HEK293 (cell line): Measurements from ENCODE around the gene ME3.

Experiments used
- BCL11A ChIP-seq: fragments of 450-650 bp; formaldehyde crosslinking; IDR thresholded peaks from 2 replicates; pipeline ENCODE4 v1.5.1; 2016; ENCODE audit warnings: low read depth, missing biosample characterization, missing genetic modification characterization
- MYNN ChIP-seq: fragments of 450-650 bp; formaldehyde crosslinking; IDR thresholded peaks from 2 replicates; pipeline ENCODE4 v1.5.1; 2016; ENCODE audit warnings: missing biosample characterization, missing genetic modification characterization, borderline replicate concordance
- TRIM28 ChIP-seq: IDR thresholded peaks from 2 replicates; pipeline ENCODE4 v1.6.1; 2011; ENCODE audit warnings: low read length, control low read depth, borderline replicate concordance
- ZNF114 ChIP-seq: fragments of 450-650 bp; formaldehyde crosslinking; IDR thresholded peaks from 2 replicates; pipeline ENCODE4 v1.5.0; 2017; ENCODE audit warnings: missing biosample characterization, missing genetic modification characterization
- ZNF16 ChIP-seq: fragments of 450-650 bp; formaldehyde crosslinking; IDR thresholded peaks from 2 replicates; pipeline ENCODE4 v1.5.1; 2016; ENCODE audit warnings: low read depth, missing biosample characterization, missing genetic modification characterization
- ZNF239 ChIP-seq: fragments of 450-650 bp; formaldehyde crosslinking; IDR thresholded peaks from 2 replicates; pipeline ENCODE4 v1.5.1; 2016; ENCODE audit warnings: missing biosample characterization, missing genetic modification characterization
- ZNF660 ChIP-seq: fragments of 450-650 bp; IDR thresholded peaks from 2 replicates; pipeline ENCODE4 v1.5.1; 2018; ENCODE audit warnings: missing biosample characterization, mild to moderate bottlenecking, missing genetic modification characterization
- ZNF664 ChIP-seq: fragments of 450-650 bp; formaldehyde crosslinking; IDR thresholded peaks from 2 replicates; pipeline ENCODE4 v1.5.1; 2016; ENCODE audit warnings: missing biosample characterization, missing genetic modification characterization
- TF ChIP-seq, protein P1 (sequence below): fragments of 450-650 bp; formaldehyde crosslinking; IDR thresholded peaks from 2 replicates; pipeline ENCODE4 v1.5.1; 2016; ENCODE audit warnings: missing biosample characterization, missing genetic modification characterization
- TF ChIP-seq, protein P2 (sequence below): fragments of 450-650 bp; formaldehyde crosslinking; IDR thresholded peaks from 2 replicates; pipeline ENCODE4 v1.5.1; 2017; ENCODE audit warnings: missing biosample characterization, missing genetic modification characterization
- TF ChIP-seq, protein P3 (sequence below): fragments of 450-650 bp; formaldehyde crosslinking; IDR thresholded peaks from 2 replicates; pipeline ENCODE4 v1.5.1; 2016; ENCODE audit warnings: missing biosample characterization, missing genetic modification characterization
- TF ChIP-seq, protein P4 (sequence below): fragments of 450-650 bp; formaldehyde crosslinking; IDR thresholded peaks from 2 replicates; pipeline ENCODE4 v1.5.1; 2016; ENCODE audit warnings: missing biosample characterization, missing genetic modification characterization, borderline replicate concordance

DNA sequence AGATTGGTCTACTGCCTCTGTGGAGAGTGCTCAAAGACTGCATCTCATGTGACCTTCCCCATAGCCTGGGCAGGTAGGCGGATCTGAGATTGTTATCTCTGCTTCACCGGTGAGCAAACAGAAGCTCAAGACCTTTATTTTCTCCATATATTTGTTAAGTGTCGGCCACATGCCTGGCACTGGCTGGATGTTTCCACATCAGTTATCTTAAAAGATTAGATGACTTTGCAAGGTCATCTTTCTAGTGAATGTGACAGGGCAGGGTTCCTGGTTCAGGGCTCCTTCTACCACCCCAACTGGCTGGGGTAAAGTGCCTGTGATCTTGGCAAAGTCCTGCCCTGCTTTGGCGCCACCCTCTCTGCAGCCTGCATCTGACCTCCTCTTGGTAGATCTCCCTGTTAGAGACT, 172.7 kb downstream of the ME3 start:
- no peak for TF ChIP-seq BCL11A (tag by site-specific recombination)
- TF ChIP-seq ZNF664 (tag by site-specific recombination): no peak
- no peak for TF ChIP-seq ZNF239 (tag by site-specific recombination)
- TF ChIP-seq ZNF660 (tag by site-specific recombination): no peak
- TF ChIP-seq, protein P1, sequence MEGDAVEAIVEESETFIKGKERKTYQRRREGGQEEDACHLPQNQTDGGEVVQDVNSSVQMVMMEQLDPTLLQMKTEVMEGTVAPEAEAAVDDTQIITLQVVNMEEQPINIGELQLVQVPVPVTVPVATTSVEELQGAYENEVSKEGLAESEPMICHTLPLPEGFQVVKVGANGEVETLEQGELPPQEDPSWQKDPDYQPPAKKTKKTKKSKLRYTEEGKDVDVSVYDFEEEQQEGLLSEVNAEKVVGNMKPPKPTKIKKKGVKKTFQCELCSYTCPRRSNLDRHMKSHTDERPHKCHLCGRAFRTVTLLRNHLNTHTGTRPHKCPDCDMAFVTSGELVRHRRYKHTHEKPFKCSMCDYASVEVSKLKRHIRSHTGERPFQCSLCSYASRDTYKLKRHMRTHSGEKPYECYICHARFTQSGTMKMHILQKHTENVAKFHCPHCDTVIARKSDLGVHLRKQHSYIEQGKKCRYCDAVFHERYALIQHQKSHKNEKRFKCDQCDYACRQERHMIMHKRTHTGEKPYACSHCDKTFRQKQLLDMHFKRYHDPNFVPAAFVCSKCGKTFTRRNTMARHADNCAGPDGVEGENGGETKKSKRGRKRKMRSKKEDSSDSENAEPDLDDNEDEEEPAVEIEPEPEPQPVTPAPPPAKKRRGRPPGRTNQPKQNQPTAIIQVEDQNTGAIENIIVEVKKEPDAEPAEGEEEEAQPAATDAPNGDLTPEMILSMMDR (tag by site-specific recombination): no peak
- TF ChIP-seq, protein P2, sequence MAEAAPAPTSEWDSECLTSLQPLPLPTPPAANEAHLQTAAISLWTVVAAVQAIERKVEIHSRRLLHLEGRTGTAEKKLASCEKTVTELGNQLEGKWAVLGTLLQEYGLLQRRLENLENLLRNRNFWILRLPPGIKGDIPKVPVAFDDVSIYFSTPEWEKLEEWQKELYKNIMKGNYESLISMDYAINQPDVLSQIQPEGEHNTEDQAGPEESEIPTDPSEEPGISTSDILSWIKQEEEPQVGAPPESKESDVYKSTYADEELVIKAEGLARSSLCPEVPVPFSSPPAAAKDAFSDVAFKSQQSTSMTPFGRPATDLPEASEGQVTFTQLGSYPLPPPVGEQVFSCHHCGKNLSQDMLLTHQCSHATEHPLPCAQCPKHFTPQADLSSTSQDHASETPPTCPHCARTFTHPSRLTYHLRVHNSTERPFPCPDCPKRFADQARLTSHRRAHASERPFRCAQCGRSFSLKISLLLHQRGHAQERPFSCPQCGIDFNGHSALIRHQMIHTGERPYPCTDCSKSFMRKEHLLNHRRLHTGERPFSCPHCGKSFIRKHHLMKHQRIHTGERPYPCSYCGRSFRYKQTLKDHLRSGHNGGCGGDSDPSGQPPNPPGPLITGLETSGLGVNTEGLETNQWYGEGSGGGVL (tag by site-specific recombination): no peak
- TF ChIP-seq MYNN (tag by site-specific recombination): no peak
- TF ChIP-seq, protein P3, sequence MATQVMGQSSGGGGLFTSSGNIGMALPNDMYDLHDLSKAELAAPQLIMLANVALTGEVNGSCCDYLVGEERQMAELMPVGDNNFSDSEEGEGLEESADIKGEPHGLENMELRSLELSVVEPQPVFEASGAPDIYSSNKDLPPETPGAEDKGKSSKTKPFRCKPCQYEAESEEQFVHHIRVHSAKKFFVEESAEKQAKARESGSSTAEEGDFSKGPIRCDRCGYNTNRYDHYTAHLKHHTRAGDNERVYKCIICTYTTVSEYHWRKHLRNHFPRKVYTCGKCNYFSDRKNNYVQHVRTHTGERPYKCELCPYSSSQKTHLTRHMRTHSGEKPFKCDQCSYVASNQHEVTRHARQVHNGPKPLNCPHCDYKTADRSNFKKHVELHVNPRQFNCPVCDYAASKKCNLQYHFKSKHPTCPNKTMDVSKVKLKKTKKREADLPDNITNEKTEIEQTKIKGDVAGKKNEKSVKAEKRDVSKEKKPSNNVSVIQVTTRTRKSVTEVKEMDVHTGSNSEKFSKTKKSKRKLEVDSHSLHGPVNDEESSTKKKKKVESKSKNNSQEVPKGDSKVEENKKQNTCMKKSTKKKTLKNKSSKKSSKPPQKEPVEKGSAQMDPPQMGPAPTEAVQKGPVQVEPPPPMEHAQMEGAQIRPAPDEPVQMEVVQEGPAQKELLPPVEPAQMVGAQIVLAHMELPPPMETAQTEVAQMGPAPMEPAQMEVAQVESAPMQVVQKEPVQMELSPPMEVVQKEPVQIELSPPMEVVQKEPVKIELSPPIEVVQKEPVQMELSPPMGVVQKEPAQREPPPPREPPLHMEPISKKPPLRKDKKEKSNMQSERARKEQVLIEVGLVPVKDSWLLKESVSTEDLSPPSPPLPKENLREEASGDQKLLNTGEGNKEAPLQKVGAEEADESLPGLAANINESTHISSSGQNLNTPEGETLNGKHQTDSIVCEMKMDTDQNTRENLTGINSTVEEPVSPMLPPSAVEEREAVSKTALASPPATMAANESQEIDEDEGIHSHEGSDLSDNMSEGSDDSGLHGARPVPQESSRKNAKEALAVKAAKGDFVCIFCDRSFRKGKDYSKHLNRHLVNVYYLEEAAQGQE: no peak
- TF ChIP-seq ZNF16 (tag by site-specific recombination): no peak
- TF ChIP-seq ZNF114 (tag by site-specific recombination): no peak
- no peak for TF ChIP-seq TRIM28
- TF ChIP-seq, protein P4, sequence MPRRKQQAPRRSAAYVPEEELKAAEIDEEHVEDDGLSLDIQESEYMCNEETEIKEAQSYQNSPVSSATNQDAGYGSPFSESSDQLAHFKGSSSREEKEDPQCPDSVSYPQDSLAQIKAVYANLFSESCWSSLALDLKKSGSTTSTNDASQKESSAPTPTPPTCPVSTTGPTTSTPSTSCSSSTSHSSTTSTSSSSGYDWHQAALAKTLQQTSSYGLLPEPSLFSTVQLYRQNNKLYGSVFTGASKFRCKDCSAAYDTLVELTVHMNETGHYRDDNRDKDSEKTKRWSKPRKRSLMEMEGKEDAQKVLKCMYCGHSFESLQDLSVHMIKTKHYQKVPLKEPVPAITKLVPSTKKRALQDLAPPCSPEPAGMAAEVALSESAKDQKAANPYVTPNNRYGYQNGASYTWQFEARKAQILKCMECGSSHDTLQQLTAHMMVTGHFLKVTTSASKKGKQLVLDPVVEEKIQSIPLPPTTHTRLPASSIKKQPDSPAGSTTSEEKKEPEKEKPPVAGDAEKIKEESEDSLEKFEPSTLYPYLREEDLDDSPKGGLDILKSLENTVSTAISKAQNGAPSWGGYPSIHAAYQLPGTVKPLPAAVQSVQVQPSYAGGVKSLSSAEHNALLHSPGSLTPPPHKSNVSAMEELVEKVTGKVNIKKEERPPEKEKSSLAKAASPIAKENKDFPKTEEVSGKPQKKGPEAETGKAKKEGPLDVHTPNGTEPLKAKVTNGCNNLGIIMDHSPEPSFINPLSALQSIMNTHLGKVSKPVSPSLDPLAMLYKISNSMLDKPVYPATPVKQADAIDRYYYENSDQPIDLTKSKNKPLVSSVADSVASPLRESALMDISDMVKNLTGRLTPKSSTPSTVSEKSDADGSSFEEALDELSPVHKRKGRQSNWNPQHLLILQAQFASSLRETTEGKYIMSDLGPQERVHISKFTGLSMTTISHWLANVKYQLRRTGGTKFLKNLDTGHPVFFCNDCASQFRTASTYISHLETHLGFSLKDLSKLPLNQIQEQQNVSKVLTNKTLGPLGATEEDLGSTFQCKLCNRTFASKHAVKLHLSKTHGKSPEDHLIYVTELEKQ (tag by site-specific recombination): no peak
